IMR-90 (cell line): ENCODE data around the gene PCSK2. TPM values are rescaled to one million over a fixed set of nuclear protein-coding genes. Genes with fewer than 3 reads are reported as not detected.

Experiments
- ATAC-seq: fragments of 200-7000 bp; cut with Tn5 transposase; 2 replicates; pipeline ENCODE4 v1.9.1; 2020; ENCODE audit warnings: low read depth, mild to moderate bottlenecking, moderate library complexity
- BruUV-seq: library from RNA; stranded (reverse); fragments of 400-500 nt; replicated peaks from 2 replicates; lab custom pipeline; 2021; lab: Mats Ljungman, UMichigan
- CTCF ChIA-PET: fragments of 300-600 bp; formaldehyde crosslinking; extraction: SDS; loops from one replicate; lab custom pipeline; 2021; ENCODE audit warnings: antibody characterized with exemption; lab: Yijun Ruan, JAX
- POLR2A ChIA-PET: fragments of 300-600 bp; sonication (Branson Sonifier 250); formaldehyde crosslinking; loops from one replicate; lab custom pipeline; 2022; ENCODE audit warnings: antibody characterized with exemption; ENCODE audit not compliant: unreplicated experiment; lab: Charles Lee
- DNase-seq: peaks from one replicate; pipeline ENCODE4 v3.0.0; 2013
- H2AFZ ChIP-seq: replicated peaks from 2 replicates; pipeline ENCODE3; 2013; ENCODE audit warnings: low read length, mild to moderate bottlenecking; ENCODE audit not compliant: poor library complexity
- H2AK5ac ChIP-seq: 2 replicates; pipeline ENCODE4 v1.6.1; 2013; ENCODE audit warnings: low read depth, low read length, inconsistent platforms
- H2AK9ac ChIP-seq: replicated peaks from 2 replicates; pipeline ENCODE3; 2013; ENCODE audit warnings: mild to moderate bottlenecking, low read depth, low read length, moderate library complexity; ENCODE audit not compliant: poor library complexity
- H2BK120ac ChIP-seq: 2 replicates; pipeline ENCODE4 v1.6.1; 2013; ENCODE audit warnings: low read depth, low read length, inconsistent platforms
- H2BK15ac ChIP-seq: 3 replicates; pipeline ENCODE4 v1.6.1; 2013; ENCODE audit warnings: low read depth, low read length, inconsistent platforms
- H2BK20ac ChIP-seq: 2 replicates; pipeline ENCODE4 v1.6.1; 2013; ENCODE audit warnings: low read depth, mild to moderate bottlenecking, inconsistent platforms, low read length, moderate library complexity
- H2BK5ac ChIP-seq: 2 replicates; pipeline ENCODE4 v1.6.1; 2013; ENCODE audit warnings: mild to moderate bottlenecking, low read depth, low read length, inconsistent platforms; ENCODE audit not compliant: poor library complexity, severe bottlenecking
- H3K14ac ChIP-seq: replicated peaks from 2 replicates; pipeline ENCODE4 v1.6.1; 2013; ENCODE audit warnings: low read depth, low read length, inconsistent platforms
- H3K18ac ChIP-seq: 2 replicates; pipeline ENCODE4 v1.6.1; 2013; ENCODE audit warnings: low read depth, low read length, control low read depth
- H3K23ac ChIP-seq: 2 replicates; pipeline ENCODE4 v1.6.1; 2013; ENCODE audit warnings: low read depth, low read length, inconsistent platforms
- H3K27ac ChIP-seq: 2 replicates; pipeline ENCODE4 v1.5.1; 2013; ENCODE audit warnings: mild to moderate bottlenecking, control low read depth, low read length; ENCODE audit not compliant: insufficient read depth
- H3K27me3 ChIP-seq: 2 replicates; pipeline ENCODE4 v1.6.1; 2013; ENCODE audit warnings: low read length; ENCODE audit not compliant: control insufficient read depth, insufficient read depth
- H3K36me3 ChIP-seq: 2 replicates; pipeline ENCODE4 v1.6.1; 2013; ENCODE audit warnings: low read length, mixed read lengths; ENCODE audit not compliant: control insufficient read depth, insufficient read depth
- H3K4ac ChIP-seq: 2 replicates; pipeline ENCODE4 v1.6.1; 2013; ENCODE audit warnings: low read depth, low read length, inconsistent platforms
- H3K4me1 ChIP-seq: 2 replicates; pipeline ENCODE4 v1.6.1; 2013; ENCODE audit warnings: low read length, mixed read lengths; ENCODE audit not compliant: control insufficient read depth, insufficient read depth
- H3K4me2 ChIP-seq: 2 replicates; pipeline ENCODE4 v1.6.1; 2013; ENCODE audit warnings: low read depth, mild to moderate bottlenecking, control low read depth, low read length, moderate library complexity
- H3K4me3 ChIP-seq: 2 replicates; pipeline ENCODE4 v1.5.1; 2013; ENCODE audit warnings: low read depth, mild to moderate bottlenecking, control low read depth, low read length, moderate library complexity; ENCODE audit not compliant: insufficient read depth
- H3K56ac ChIP-seq: 2 replicates; pipeline ENCODE4 v1.6.1; 2013; ENCODE audit warnings: low read length, inconsistent platforms; ENCODE audit not compliant: insufficient read depth; ENCODE audit errors: extremely low read depth
- H3K79me1 ChIP-seq, 2 experiments: 2 replicates each; pipeline ENCODE4 v1.6.1; 2013; ENCODE audit warnings: low read length in 2 of 2, inconsistent platforms in 1 of 2, low read depth in 1 of 2
- H3K9ac ChIP-seq: 2 replicates; pipeline ENCODE4 v1.6.1; 2013; ENCODE audit warnings: low read depth, low read length, control low read depth
- H3K9me1 ChIP-seq: 2 replicates; pipeline ENCODE4 v1.6.1; 2013; ENCODE audit warnings: low read length, inconsistent platforms; ENCODE audit not compliant: insufficient read depth
- H3K9me3 ChIP-seq: 2 replicates; pipeline ENCODE4 v1.6.1; 2013; ENCODE audit warnings: low read length; ENCODE audit not compliant: control insufficient read depth, insufficient read depth
- H4K20me1 ChIP-seq: 2 replicates; pipeline ENCODE4 v1.6.1; 2013; ENCODE audit warnings: low read length, inconsistent platforms; ENCODE audit not compliant: insufficient read depth
- H4K5ac ChIP-seq: 2 replicates; pipeline ENCODE4 v1.6.1; 2013; ENCODE audit warnings: mild to moderate bottlenecking, low read depth, low read length, control low read depth
- H4K8ac ChIP-seq, 2 experiments: 2 replicates each; pipeline ENCODE4 v1.6.1; 2013; ENCODE audit warnings: low read depth in 2 of 2, low read length in 2 of 2, control low read depth in 1 of 2, inconsistent platforms in 1 of 2
- H4K91ac ChIP-seq: 2 replicates; pipeline ENCODE4 v1.6.1; 2013; ENCODE audit warnings: low read depth, low read length, inconsistent platforms; ENCODE audit not compliant: insufficient read depth
- ELK1 ChIP-seq: fragments of 150-350 bp; IDR thresholded peaks from 2 replicates; pipeline ENCODE4 v1.6.1; 2016; ENCODE audit warnings: low read depth, mild to moderate bottlenecking, low read length, moderate library complexity, borderline replicate concordance
- MXI1 ChIP-seq: IDR thresholded peaks from 2 replicates; pipeline ENCODE4 v1.6.1; 2012; ENCODE audit warnings: low read depth, mild to moderate bottlenecking, low read length, moderate library complexity, borderline replicate concordance
- NFE2L2 ChIP-seq: fragments of 150-350 bp; IDR thresholded peaks from 2 replicates; pipeline ENCODE4 v1.6.1; 2016; ENCODE audit warnings: low read depth, mild to moderate bottlenecking, low read length
- POLR2A ChIP-seq: IDR thresholded peaks from 2 replicates; pipeline ENCODE4 v1.6.1; 2012; ENCODE audit warnings: mild to moderate bottlenecking, low read depth, low read length
- RAD21 ChIP-seq: IDR thresholded peaks from 2 replicates; pipeline ENCODE4 v1.6.1; 2012; ENCODE audit warnings: low read length, improper control_type of control experiment
- RCOR1 ChIP-seq: IDR thresholded peaks from 2 replicates; pipeline ENCODE4 v1.6.1; 2012; ENCODE audit warnings: mild to moderate bottlenecking, low read length, improper control_type of control experiment; ENCODE audit not compliant: insufficient replicate concordance
- RFX5 ChIP-seq: IDR thresholded peaks from 2 replicates; pipeline ENCODE4 v1.8.0; 2012; ENCODE audit warnings: low read depth, mild to moderate bottlenecking, low read length, moderate library complexity
- SMC3 ChIP-seq: fragments of 150-350 bp; IDR thresholded peaks from 2 replicates; pipeline ENCODE4 v1.6.1; 2016; ENCODE audit warnings: low read depth, mild to moderate bottlenecking, antibody characterized with exemption, low read length, moderate library complexity
- USF2 ChIP-seq: fragments of 150-350 bp; IDR thresholded peaks from 2 replicates; pipeline ENCODE4 v1.6.1; 2017; ENCODE audit warnings: mild to moderate bottlenecking, antibody characterized with exemption, low read length, low read depth
- WGBS, 2 experiments: methylation state at CpG; one replicate each; pipeline versions ENCODE4 v1.1.5 to v1.1.7; 2013; ENCODE audit warnings: missing lambda C conversion rate in 2 of 2; ENCODE audit not compliant: insufficient read length in 1 of 2; ENCODE audit errors: extremely low coverage in 2 of 2; 5-methylcytosine and 5-hydroxymethylcytosine counted together
- dilution Hi-C: fragments of 300-500 bp; cut with HindIII; formaldehyde crosslinking; loops from one replicate; pipeline ENCODE4 v1.14.3; 2018; ENCODE audit warnings: low sequenced_read_pairs; ENCODE audit not compliant: unreplicated experiment
- in situ Hi-C: fragments of 300-500 bp; cut with MboI; formaldehyde crosslinking; loops from 3 replicates; pipeline ENCODE4 v1.14.3; 2019; ENCODE audit warnings: low sequenced_read_pairs, inconsistent platforms, mixed read lengths
- intact Hi-C: fragments of 100-400 bp; cut with micrococcal nuclease; formaldehyde crosslinking; loops from 2 replicates; pipeline ENCODE4 v1.10.0; 2022
- polyA plus RNA-seq, 3 experiments: library from polyadenylated mRNA; depleted of rRNA; stranded (reverse); fragments of >200 nt; gene quantifications; 2 replicates each; pipeline ENCODE4 v1.2.3, GENCODE V29; 2012; ENCODE audit warnings: low replicate concordance in 1 of 3
- total RNA-seq: library from RNA; depleted of rRNA; stranded (reverse); fragments of >200 nt; gene quantifications from 2 replicates; pipeline ENCODE4 v1.2.3, GENCODE V29; 2012

The PCSK2 gene
- total and polyA plus RNA-seq, 2 of the 4 experiments (the other 2 are of a cell fraction), result not detected

GRCh38 chr20:17470521-17470920, 243.7 kb downstream of the PCSK2 start:
- DNase-seq, result no peak
- in situ Hi-C loops (no loop called here), dilution Hi-C loops (no loop called here), intact Hi-C loops (no loop called here)
- Histone ChIP-seq H3K79me1 (no peaks in the 10 kb centered on the region), H3K18ac (no peak overlapping the region), H2AFZ (no peak overlapping the region), H3K23ac (no peak overlapping the region), H3K4me1 (no peaks in the 10 kb centered on the region), H2BK120ac (no peak overlapping the region), H3K14ac (no peak overlapping the region), H3K27ac (no peak overlapping the region), H3K9me3 (no peaks in the 10 kb centered on the region), H4K8ac (no peak overlapping the region), H4K91ac (no peak overlapping the region), H3K4ac (no peak overlapping the region), H4K20me1 (no peaks in the 10 kb centered on the region), H3K4me3 (no peak overlapping the region), H3K27me3 (peaks cover 15% of the 10 kb centered on the region), H3K4me2 (no peak overlapping the region), H4K5ac (no peak overlapping the region), H3K56ac (no peak overlapping the region), H3K9me1 (no peaks in the 10 kb centered on the region), H2BK20ac (no peak overlapping the region), H2BK5ac (no peak overlapping the region), H2AK9ac (no peak overlapping the region), H3K9ac (no peak overlapping the region), H2AK5ac (no peak overlapping the region), H3K36me3 (no peaks in the 10 kb centered on the region), H2BK15ac (no peak overlapping the region)
- CTCF ChIA-PET, result no interaction called here
- ATAC-seq, result no peak
- TF ChIP-seq USF2 (no peak), SMC3 (no peak), RFX5 (no peak), RCOR1 (no peak), NFE2L2 (no peak), POLR2A (no peak), MXI1 (no peak), RAD21 (no peak), ELK1 (no peak)
- BruUV-seq, result no TSS peak
- WGBS, 2 experiments, result no CpG with 5 or more reads among the region's 5 CpGs
- POLR2A ChIA-PET, result no interaction called here
